HK-2 (cell line): ENCODE data around the gene WWTR1.
A peak's percentile ranks its signal among the peaks of the same experiment; 100 is the strongest.

Source experiments
- DNase-seq: peaks from one replicate; pipeline ENCODE4 v3.0.0-alpha.2; 2018; ENCODE audit not compliant: unreplicated experiment

The WWTR1 gene

DNA sequence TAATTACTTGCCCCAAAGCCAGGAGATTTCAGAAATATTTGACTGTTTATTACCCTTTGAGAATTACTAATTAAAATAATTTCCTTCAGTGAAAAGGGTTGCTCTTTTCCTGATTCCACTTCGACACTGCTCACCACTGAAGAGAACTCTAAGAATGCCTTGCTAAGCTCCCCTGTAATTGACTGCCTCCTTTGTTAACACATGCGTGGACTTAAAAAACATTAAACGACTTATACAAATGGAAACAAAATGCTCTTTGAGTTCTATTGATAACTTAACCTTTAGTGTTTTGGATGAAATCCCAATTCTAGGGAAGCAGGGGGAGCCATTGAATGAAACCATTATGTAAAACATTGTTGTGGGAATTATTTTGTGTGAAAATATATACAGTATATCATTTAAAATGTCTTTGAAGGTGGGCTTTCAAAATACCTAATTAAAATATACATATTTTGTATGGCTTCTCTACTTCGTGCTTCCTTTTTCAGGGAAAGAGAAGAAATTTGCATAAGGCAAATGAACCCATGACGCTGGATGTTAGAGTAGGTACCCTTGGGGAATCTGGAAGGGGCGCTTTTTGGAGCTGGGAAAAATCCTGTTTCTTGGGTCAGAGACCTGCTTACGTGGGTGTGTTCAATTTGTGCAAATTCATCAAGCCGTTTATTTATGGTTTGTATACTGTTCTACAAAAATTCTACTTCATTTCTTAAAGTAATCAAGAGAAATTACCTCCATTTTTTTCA lies 64.2 kb downstream of the WWTR1 start:
- no peak for DNase-seq

- no peak for DNase-seq
These were observed 65.0 kb downstream of the WWTR1 start for GRCh38 chr3:149592758-149593240.

DNA sequence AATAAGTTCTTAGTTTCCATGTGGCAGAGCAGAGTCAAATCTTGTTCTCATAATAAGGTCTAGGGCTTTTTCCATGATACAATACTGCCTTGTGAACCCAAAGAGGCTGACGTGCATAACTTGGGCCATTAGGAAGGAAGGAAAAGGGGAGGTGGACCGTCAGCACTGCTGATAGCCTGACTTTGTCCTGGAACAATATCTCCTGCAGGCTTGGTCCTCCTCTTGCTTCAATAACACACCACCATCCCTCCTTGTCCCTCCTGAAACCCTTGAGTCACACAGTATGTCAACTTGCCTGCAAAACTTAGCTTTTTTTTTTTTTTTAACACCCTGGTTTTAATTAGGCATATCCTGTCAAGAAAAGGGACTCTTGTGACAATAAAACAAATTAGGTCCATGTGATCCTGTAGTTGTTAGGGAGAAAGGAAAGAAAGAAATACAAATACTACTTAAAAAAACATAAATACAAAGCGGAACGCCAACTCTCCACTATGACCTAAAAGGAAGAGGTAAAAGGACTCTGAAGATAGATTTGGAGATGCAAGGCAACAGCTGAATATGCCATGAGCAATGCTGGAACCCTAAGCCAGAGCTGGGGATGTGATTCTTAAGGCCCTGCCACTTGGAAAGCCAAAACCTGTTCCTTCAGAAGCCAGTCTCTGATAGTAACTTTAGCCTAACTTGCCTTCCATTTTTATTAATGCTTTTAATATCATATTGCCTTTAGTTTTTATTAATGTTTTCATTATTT lies 67.0 kb downstream of the WWTR1 start:
- DNase-seq: no peak

DNA sequence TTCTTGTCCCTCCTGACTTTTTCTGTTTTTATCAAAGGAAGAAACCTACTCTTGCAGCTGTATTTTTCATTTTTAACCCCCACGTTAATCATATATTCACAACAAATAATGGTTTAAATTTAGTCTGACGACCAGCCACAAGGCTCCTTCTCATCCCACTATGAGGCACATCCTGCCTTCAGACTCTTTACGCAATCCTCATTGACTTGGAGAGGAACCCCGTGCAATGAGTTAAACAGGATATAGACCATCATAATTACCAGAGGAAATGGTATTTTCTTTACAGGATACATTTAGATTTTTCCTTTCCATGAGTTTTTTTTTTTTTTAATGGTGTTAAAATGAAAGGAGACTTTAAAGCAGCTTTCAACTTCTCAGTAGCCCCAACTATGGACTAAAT lies 68.5 kb downstream of the WWTR1 start:
- DNase-seq: no peak

- no peak for DNase-seq
These were observed 68.9 kb downstream of the WWTR1 start for GRCh38 chr3:149588909-149589308.

GRCh38 chr3:149587383-149587782 lies 70.4 kb downstream of the WWTR1 start:
- no peak for DNase-seq

DNA sequence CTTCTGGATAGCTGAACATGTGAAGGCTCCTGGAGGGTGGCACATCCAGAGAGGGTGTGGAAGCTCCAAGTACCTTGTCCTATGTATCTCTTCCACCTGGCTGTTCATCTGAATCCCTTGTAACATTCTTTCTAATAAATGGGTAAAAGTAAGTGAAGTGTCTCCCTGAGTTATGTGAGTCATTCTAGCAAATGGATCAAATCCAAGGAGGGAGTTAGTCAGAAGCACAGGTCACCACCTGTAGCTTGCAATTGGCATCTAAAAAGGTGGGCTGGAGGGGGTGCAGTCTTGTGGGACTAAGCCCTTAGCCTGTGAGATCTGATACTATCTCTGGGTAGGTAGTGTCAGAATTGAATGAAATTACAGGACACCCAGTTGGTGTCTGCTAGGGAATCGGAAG lies 71.0 kb downstream of the WWTR1 start:
- no peak for DNase-seq

GRCh38 chr3:149585401-149585726 lies 72.5 kb downstream of the WWTR1 start:
- no peak for DNase-seq

GRCh38 chr3:149583921-149584635 lies 73.7 kb downstream of the WWTR1 start:
- no peak for DNase-seq

DNA sequence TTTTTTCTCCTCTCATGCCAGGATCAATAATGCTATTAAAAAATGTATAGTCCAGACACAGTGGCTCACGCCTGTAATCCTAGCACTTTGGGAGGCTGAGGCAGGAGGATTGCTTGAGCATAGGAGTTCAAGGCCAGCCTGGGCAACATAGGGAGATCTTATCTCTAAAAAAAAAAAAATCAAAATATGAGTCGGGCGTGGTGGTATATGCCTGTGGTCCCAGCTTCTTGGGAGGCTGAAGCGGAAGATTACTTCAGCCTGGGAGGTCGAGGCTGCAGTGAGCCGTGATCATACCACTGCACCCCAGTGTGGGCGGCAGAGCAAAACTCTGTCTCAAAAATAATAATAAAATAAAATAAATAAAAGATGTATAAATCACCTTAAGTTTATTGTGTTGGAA lies 75.4 kb downstream of the WWTR1 start:
- no peak for DNase-seq

DNA sequence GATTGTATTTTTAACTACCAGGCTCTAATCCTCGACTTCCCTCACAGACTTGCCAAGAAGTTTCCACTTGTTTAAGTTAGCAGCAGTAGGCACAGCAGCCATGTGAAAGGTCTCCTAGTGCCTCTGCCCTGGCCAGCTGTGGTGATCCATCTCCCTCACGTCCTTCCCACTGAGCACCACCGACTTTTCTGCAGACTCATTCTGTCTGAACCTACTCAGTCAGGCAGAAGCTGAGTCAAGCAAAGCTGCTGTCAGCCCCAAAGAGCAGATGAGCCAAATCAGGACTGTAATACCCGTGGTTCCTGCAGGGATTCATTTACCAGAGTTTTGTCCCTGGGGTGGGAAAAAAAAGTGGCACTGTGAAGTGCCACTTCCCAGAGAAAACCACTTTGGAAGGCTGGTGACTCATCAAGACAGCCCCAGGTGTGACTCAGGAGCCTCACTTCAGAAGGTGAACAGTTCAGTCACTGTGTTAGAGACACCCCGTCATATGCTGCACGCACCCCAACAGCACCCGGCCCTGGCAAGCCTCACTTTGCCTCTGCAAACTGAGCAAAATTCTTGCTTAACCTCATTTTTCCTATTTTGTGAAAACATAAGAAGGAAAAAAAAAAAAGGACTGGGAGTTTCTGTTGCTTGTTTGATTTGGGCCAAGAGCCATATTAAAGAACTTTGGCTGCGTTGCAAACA lies 76.0 kb downstream of the WWTR1 start:
- peak; percentile 87 for DNase-seq

GRCh38 chr3:149581248-149581647 lies 76.6 kb downstream of the WWTR1 start:
- DNase-seq: no peak

- peak; percentile 53 for DNase-seq
These were observed 77.8 kb downstream of the WWTR1 start for GRCh38 chr3:149579838-149580542.

DNA sequence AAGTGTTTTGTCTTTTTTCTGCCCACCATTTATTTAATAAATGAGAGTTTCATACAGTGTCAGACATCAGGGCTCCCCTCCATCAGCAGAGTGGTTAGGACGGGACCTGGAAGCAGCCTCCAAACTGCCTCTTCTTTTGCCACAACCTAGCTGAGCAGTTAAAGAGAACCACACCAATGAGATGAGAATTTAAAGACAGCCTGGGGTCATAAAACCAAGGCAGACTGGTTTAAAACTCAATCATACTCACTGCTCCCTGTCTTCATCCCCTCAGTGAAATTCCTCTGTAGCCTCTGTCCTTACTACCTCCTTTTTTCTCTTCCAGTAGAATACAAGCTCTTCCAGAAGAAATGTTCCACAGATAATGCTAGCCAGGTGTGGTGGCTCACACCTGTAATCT lies 78.7 kb downstream of the WWTR1 start:
- DNase-seq: no peak

DNA sequence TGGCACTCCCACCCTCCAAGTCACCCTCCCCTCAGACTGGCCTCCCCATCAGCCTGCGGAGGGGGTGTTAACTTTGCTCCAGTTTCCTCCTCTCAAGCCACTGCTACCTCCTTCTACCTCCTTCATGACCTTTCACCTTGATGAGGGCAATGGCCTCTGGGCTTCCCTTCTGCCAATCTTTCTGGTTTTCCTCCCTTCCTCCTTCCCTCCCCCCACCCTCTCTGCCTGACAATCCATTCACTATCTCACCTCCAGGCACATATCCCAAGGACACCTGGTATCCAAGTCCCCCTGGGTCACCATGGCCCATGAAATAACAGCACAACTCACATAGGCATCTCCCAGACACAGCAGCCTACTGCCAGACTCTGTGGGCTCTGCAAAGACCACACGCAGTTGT lies 80.0 kb downstream of the WWTR1 start:
- no peak for DNase-seq

DNA sequence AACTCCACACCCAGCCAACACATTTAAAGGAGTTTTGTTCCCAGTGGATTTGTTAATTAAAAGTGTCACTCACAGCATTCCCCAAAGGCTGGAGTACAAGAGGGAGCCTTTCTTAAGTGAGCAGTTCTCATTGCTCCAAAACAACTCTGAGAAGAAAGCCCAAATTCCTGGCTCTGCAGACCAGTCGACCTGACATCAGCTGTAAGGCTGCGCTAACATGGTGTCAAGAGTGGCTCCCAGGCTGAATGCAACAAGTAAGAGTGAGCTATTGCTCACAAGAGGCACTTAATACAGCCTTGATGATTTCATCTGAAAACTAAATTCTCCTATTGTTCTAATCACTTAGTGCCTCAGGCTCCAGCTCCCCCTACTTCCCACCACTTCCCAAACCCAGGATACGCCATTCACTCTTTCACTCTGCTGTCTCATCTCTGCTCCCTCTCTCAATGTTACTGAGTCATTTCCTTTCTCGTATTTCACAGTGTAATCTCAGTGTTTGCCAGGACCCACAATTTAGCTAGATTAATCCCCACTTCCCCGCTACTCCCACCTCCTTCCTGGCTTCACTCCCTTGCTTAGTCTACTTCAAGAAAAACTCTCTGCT lies 81.8 kb downstream of the WWTR1 start:
- peak; percentile 66 for DNase-seq

DNA sequence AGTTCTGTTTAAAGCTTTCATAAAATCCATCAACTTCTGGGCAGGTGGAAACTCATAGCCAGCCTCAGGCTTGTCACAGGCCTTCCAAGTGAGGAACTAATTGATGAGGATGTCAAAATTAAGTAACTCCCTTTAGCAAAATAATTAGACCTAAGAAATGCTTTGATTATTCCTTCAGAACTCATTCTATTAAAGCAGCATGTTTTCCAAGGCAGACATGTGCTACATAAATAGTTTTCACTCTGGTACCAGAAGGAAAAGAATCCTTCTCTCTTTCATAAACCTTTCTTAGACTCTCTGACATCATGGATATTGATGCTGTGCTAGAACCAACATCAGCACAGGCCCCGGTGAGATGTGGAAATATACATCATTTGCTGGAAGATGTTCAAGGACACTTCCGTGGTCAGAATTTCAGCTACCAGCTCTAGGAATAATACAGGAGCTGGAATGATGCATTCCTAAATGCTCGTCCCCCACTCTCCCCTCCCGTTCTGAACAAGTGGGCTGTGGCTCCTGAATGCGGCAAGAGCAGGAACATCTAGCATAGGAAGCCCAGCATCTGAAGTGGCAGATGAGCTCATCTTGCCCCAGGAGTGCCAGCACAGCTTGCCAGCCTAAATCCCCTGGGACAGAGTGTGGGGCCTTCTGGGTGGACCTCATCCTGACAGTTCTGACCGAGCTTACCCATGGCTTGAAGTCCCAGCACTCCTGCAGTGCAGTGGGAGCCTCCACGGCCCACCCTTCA lies 82.4 kb downstream of the WWTR1 start:
- DNase-seq: peak; percentile 78

- no peak for DNase-seq
These were observed 84.9 kb downstream of the WWTR1 start for GRCh38 chr3:149572796-149573414.

DNA sequence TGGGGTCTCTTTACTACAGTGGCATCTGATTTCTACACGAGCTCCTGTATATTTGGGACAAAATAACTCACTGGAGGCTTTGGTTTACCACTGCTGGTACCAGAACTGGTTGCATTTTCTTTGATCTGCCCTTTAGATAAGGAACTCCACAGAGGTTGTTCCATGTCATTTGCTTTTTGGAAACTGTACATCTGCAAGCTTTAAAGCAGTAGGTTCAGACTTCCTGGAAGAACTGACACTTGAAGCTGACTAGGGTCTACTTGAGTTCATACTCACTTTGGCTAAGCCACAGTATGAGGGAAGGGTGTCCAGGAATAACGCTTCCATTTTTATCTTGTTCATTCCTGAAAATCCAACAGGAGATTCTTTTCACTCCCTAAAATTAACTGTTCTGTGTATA lies 86.4 kb downstream of the WWTR1 start:
- DNase-seq: no peak

- no peak for DNase-seq
These were observed 87.8 kb downstream of the WWTR1 start for GRCh38 chr3:149570016-149570415.
